Tibial artery (tissue), 4 donors: ENCODE results near the gene ACTL8.
A peak's percentile ranks its signal among the peaks of the same experiment; 100 is the strongest.

Experiments
- DNase-seq, 2 donors: peaks; one replicate each; pipeline ENCODE4 v3.0.0-alpha.2; 2019
- H3K27ac ChIP-seq, 2 donors: fragments of 200-600 bp; sonication (generic) in 1 of 2; 1 replicate in 1 of 2; 2 replicates in 1 of 2; pipeline ENCODE4 v1.5.1; 2018 to 2019; ENCODE audit warnings: mild to moderate bottlenecking in 1 of 2
- H3K27me3 ChIP-seq, 2 donors: fragments of 200-600 bp; sonication (generic) in 1 of 2; one replicate each; pipeline versions ENCODE4 v1.5.1 to v1.6.0; 2016 to 2019
- H3K36me3 ChIP-seq, 3 donors: fragments of 200-600 bp; sonication (generic) in 2 of 3; one replicate each; pipeline ENCODE4 v1.5.1; 2016 to 2019; ENCODE audit warnings: mild to moderate bottlenecking in 2 of 3
- H3K4me1 ChIP-seq, 4 donors: fragments of 200-600 bp; sonication (generic) in 2 of 4; 1 replicate in 3 of 4; 2 replicates in 1 of 4; pipeline ENCODE4 v1.5.1; 2016 to 2019
- H3K4me3 ChIP-seq, 2 donors: fragments of 200-600 bp; sonication (generic) in 1 of 2; 1 replicate in 1 of 2; 2 replicates in 1 of 2; pipeline ENCODE4 v1.5.1; 2018 to 2019; ENCODE audit warnings: mild to moderate bottlenecking in 2 of 2
- H3K9me3 ChIP-seq, 3 donors: fragments of 200-600 bp; sonication (generic) in 1 of 3; one replicate each; pipeline ENCODE4 v1.5.1; 2016 to 2019
- intact Hi-C: fragments of 100-400 bp; cut with DNase I; formaldehyde crosslinking; loops from one replicate; pipeline ENCODE4 v1.15.0; 2023; ENCODE audit warnings: low total_unique reads
- TF ChIP-seq, protein P1 (sequence below), 2 experiments: fragments of 200-600 bp in 1 of 2; fragments of 450-650 bp in 1 of 2; IDR thresholded peaks; one replicate each; pipeline ENCODE4 v1.5.1; 2017 to 2019; ENCODE audit warnings: antibody characterized with exemption in 2 of 2, mild to moderate bottlenecking in 1 of 2, moderate library complexity in 1 of 2

The ACTL8 gene

DNA sequence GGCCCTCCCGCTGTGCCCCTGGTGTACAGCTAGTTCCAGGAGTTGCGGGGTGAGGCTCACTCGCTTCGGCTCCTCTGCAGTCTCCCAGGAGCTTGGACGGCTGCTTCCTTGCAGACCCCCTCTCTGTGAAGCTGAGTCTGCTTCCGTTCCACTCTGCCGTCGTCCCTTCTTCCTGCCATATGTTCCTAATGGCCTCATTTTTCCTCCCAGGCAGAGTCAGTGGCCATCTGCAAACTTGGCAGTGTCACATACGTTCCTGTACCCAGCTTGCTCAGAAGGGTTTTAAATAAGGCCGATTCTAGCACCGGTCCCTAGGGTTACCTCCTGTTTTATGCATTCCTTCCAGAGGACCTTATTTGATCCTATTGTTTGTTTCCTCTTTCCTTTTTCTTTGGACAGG lies 21.3 kb downstream of the ACTL8 start:
- no peaks in the 10 kb centered on the region for H3K4me1 ChIP-seq
- no peak for DNase-seq
- H3K36me3 ChIP-seq, result no peaks in the 10 kb centered on the region
- TF ChIP-seq, protein P1, sequence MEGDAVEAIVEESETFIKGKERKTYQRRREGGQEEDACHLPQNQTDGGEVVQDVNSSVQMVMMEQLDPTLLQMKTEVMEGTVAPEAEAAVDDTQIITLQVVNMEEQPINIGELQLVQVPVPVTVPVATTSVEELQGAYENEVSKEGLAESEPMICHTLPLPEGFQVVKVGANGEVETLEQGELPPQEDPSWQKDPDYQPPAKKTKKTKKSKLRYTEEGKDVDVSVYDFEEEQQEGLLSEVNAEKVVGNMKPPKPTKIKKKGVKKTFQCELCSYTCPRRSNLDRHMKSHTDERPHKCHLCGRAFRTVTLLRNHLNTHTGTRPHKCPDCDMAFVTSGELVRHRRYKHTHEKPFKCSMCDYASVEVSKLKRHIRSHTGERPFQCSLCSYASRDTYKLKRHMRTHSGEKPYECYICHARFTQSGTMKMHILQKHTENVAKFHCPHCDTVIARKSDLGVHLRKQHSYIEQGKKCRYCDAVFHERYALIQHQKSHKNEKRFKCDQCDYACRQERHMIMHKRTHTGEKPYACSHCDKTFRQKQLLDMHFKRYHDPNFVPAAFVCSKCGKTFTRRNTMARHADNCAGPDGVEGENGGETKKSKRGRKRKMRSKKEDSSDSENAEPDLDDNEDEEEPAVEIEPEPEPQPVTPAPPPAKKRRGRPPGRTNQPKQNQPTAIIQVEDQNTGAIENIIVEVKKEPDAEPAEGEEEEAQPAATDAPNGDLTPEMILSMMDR (IDR thresholded peaks at IDR 0.05), result no peak
- intact Hi-C loops, result no loop called here
- peaks cover 0 to 73% of the 10 kb centered on the region in 2 donors for H3K27me3 ChIP-seq
- no peak overlapping the region for H3K4me3 ChIP-seq
- no peaks in the 10 kb centered on the region for H3K9me3 ChIP-seq
- H3K27ac ChIP-seq, result no peak overlapping the region

DNA sequence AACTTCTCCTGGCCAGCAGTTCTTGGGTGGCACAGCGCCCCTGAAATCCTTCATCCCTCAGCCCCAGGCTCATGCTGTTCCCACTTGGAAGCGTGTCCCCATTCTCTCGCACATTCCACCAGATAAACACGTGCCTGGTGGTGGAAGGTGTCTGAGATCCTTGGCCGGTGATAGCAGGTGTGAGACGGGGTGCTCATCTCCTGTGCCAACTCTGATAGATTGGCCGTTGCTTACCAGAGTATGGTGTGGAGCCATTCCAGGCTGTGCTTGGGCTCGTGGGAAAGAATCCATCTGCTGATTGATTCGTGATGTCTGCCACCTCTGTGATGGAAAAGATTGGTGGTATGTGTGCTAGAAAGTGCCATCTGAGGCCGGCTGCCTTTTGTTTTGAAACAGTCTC lies 22.2 kb downstream of the ACTL8 start:
- Histone ChIP-seq H3K36me3 (no peaks in the 10 kb centered on the region), H3K27me3 (peaks cover 0 to 73% of the 10 kb centered on the region in 2 donors), H3K9me3 (no peaks in the 10 kb centered on the region), H3K4me3 (no peak overlapping the region), H3K4me1 (no peaks in the 10 kb centered on the region), H3K27ac (no peak overlapping the region)
- TF ChIP-seq, protein P1 (IDR thresholded peaks at IDR 0.05), result no peak
- intact Hi-C loops, result no loop called here
- no peak for DNase-seq

DNA sequence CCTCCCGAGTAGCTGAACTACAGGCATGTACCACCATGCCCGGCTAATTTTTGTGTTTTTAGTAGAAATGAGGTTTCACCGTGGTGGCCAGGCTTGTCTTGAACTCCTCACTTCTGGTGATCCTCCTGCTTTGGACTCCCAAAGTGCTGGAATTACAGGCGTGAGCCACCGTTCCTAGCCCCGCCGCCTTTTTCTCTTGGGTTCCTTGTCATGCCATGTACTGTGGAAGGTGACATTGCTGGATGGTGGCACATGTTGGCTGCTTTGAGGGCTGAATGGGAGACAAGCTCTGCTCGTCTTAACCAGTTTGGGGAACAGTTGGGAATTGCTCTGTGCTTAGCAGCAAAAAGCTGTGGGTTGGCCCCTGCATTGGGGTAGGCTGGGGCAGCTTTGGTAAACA lies 22.7 kb downstream of the ACTL8 start:
- no peaks in the 10 kb centered on the region for H3K36me3 ChIP-seq
- no peaks in the 10 kb centered on the region for H3K9me3 ChIP-seq
- H3K4me3 ChIP-seq, result no peak overlapping the region
- TF ChIP-seq, protein P1 (IDR thresholded peaks at IDR 0.05), result no peak
- peaks cover 0 to 70% of the 10 kb centered on the region in 2 donors for H3K27me3 ChIP-seq
- no peak for DNase-seq
- intact Hi-C loops, result no loop called here
- no peaks in the 10 kb centered on the region for H3K4me1 ChIP-seq
- no peak overlapping the region for H3K27ac ChIP-seq

DNA sequence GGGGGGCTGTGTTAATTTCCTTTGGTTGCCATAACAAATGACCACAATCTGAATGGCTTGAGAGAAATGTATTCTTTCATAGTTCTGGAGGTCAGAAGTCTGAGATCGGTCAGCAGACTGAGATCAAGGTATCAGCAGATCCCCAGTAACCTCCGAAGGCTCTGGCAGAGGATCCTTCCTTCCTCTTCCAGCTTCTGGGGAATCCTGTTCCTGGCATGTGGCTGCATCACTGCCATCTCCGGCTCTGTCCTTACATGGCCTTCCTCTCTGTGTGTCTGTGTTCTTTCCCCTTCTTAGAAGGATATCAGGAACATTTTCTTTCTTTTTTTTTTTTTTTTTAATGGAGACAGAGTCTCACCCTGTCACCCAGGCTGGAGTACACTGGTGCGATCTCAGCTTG lies 25.8 kb downstream of the ACTL8 start:
- Histone ChIP-seq H3K36me3 (no peaks in the 10 kb centered on the region), H3K27me3 (peaks cover 0 to 49% of the 10 kb centered on the region in 2 donors), H3K4me1 (no peaks in the 10 kb centered on the region), H3K4me3 (no peak overlapping the region), H3K27ac (no peak overlapping the region), H3K9me3 (no peaks in the 10 kb centered on the region)
- TF ChIP-seq, protein P1 (IDR thresholded peaks at IDR 0.05), result no peak
- DNase-seq, result no peak
- intact Hi-C loops, result no loop called here

DNA sequence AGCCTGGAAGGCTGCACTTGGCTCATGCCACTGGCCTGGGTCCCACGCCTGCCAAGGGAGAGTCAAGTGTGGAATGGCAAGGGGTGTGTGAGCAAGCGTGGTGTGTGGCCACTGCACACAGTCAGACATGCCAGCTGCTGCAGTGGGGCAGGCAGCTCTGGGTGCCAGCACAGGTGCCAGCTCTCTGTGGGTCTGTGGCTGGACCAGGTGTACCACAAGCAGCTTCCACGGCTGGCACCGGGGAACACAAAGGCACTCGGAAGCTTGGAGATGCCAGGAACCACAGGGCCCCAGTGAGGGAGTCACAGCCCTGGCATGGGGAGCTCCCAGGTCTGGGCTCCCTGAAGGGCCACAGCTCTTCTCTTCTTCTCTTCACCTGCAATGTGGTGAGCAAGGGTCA lies 34.8 kb downstream of the ACTL8 start:
- intact Hi-C loops, result no loop called here

More for the DNA sequence above, 34.8 kb downstream of the ACTL8 start:
- H3K4me3 ChIP-seq, result no peak overlapping the region
- H3K27me3 ChIP-seq, result peaks cover 0 to 58% of the 10 kb centered on the region in 2 donors
- no peaks in the 10 kb centered on the region for H3K9me3 ChIP-seq
- peak in 1 of 2 donors; percentile 38 for DNase-seq
- TF ChIP-seq, protein P1 (IDR thresholded peaks at IDR 0.05), result no peak
- no peak overlapping the region for H3K27ac ChIP-seq
- no peaks in the 10 kb centered on the region for H3K4me1 ChIP-seq
- H3K36me3 ChIP-seq, result no peaks in the 10 kb centered on the region
